Trophoblast cell (in vitro differentiated cells and primary cell): ENCODE results near the gene OR52K1.

Experiments
- DNase-seq, 2 donors: peaks; one replicate each; pipeline ENCODE4 v3.0.0-alpha.2; 2016
- H2AFZ ChIP-seq: 2 replicates; pipeline ENCODE4 v1.6.1; 2013; ENCODE audit warnings: low read length, moderate library complexity, mild to moderate bottlenecking; ENCODE audit not compliant: insufficient read depth, poor library complexity
- H2AK5ac ChIP-seq: 2 replicates; pipeline ENCODE4 v1.6.1; 2013; ENCODE audit warnings: mild to moderate bottlenecking, low read length
- H2BK120ac ChIP-seq: 2 replicates; pipeline ENCODE4 v1.6.1; 2013; ENCODE audit warnings: low read length, mild to moderate bottlenecking, moderate library complexity; ENCODE audit not compliant: insufficient read depth, poor library complexity
- H2BK12ac ChIP-seq: 2 replicates; pipeline ENCODE4 v1.6.1; 2013; ENCODE audit warnings: mild to moderate bottlenecking, low read length, moderate library complexity
- H2BK5ac ChIP-seq: 2 replicates; pipeline ENCODE4 v1.6.1; 2013; ENCODE audit warnings: low read length, low read depth, moderate library complexity, mild to moderate bottlenecking; ENCODE audit not compliant: poor library complexity
- H3K14ac ChIP-seq: 2 replicates; pipeline ENCODE4 v1.6.1; 2013; ENCODE audit warnings: mild to moderate bottlenecking, low read length
- H3K18ac ChIP-seq: 2 replicates; pipeline ENCODE4 v1.6.1; 2013; ENCODE audit warnings: mild to moderate bottlenecking, low read length
- H3K23ac ChIP-seq: 2 replicates; pipeline ENCODE4 v1.6.1; 2013; ENCODE audit warnings: low read length
- H3K27ac ChIP-seq: 2 replicates; pipeline ENCODE4 v1.5.1; 2013; ENCODE audit warnings: low read depth, mild to moderate bottlenecking, inconsistent platforms, low read length, moderate library complexity
- H3K27me3 ChIP-seq: 2 replicates; pipeline ENCODE4 v1.6.1; 2013; ENCODE audit warnings: inconsistent platforms, mild to moderate bottlenecking, low read length, moderate library complexity; ENCODE audit not compliant: insufficient read depth
- H3K36me3 ChIP-seq, 2 experiments: 1 replicate in 1 of 2; 2 replicates in 1 of 2; pipeline ENCODE4 v1.6.1; 2013; ENCODE audit warnings: low read length in 2 of 2, mild to moderate bottlenecking in 2 of 2, moderate library complexity in 1 of 2; ENCODE audit not compliant: insufficient read depth in 2 of 2, control insufficient read depth in 1 of 2
- H3K4ac ChIP-seq: 2 replicates; pipeline ENCODE4 v1.6.1; 2013; ENCODE audit warnings: low read depth, mild to moderate bottlenecking, low read length, moderate library complexity
- H3K4me1 ChIP-seq, 2 experiments: 1 replicate in 1 of 2; 2 replicates in 1 of 2; pipeline ENCODE4 v1.6.1; 2013; ENCODE audit warnings: low read length in 2 of 2, mild to moderate bottlenecking in 2 of 2, moderate library complexity in 1 of 2; ENCODE audit not compliant: insufficient read depth in 2 of 2, control insufficient read depth in 1 of 2
- H3K4me2 ChIP-seq: 2 replicates; pipeline ENCODE4 v1.6.1; 2013; ENCODE audit warnings: inconsistent platforms, mild to moderate bottlenecking, low read length, moderate library complexity
- H3K4me3 ChIP-seq: 2 replicates; pipeline ENCODE4 v1.5.1; 2013; ENCODE audit warnings: mild to moderate bottlenecking, low read depth, low read length, inconsistent platforms
- H3K79me1 ChIP-seq: one replicate; pipeline ENCODE4 v1.6.1; 2013; ENCODE audit warnings: low read length
- H3K79me2 ChIP-seq: 2 replicates; pipeline ENCODE4 v1.6.1; 2013; ENCODE audit warnings: low read length, mild to moderate bottlenecking; ENCODE audit not compliant: control insufficient read depth, insufficient read depth, poor library complexity
- H3K9ac ChIP-seq: 2 replicates; pipeline ENCODE4 v1.6.1; 2013; ENCODE audit warnings: mild to moderate bottlenecking, low read length
- H3K9me3 ChIP-seq: 2 replicates; pipeline ENCODE4 v1.6.1; 2013; ENCODE audit warnings: low read depth, mild to moderate bottlenecking, control low read depth, inconsistent platforms, low read length; ENCODE audit not compliant: insufficient read depth
- H4K12ac ChIP-seq: 2 replicates; pipeline ENCODE4 v1.6.1; 2013; ENCODE audit warnings: low read depth, mild to moderate bottlenecking, low read length, moderate library complexity
- H4K8ac ChIP-seq: 2 replicates; pipeline ENCODE4 v1.6.1; 2013; ENCODE audit warnings: low read depth, mild to moderate bottlenecking, low read length, moderate library complexity
- H4K91ac ChIP-seq: one replicate; pipeline ENCODE4 v1.6.1; 2013; ENCODE audit warnings: low read depth, mild to moderate bottlenecking, low read length, moderate library complexity
- WGBS: extraction: QIAGEN DNeasy Blood & Tissue Kit; methylation state at CpG from one replicate; pipeline ENCODE4 v1.1.7; 2013; ENCODE audit warnings: missing lambda C conversion rate; ENCODE audit not compliant: insufficient read length, insufficient coverage; ENCODE audit errors: extremely low coverage; 5-methylcytosine and 5-hydroxymethylcytosine counted together

Gene OR52K1

GRCh38 chr11:4465407-4465806 is 17.0 kb upstream of the OR52K1 start:
- H2BK5ac ChIP-seq = no peak overlapping the region
- no peak overlapping the region for H2BK12ac ChIP-seq
- H3K4ac ChIP-seq = no peak overlapping the region
- no peak overlapping the region for H3K18ac ChIP-seq
- H3K9ac ChIP-seq = no peak overlapping the region
- H3K4me1 ChIP-seq = no peaks in the 10 kb centered on the region
- no peak overlapping the region for H3K27ac ChIP-seq
- H4K8ac ChIP-seq = no peak overlapping the region
- H3K79me2 ChIP-seq = no peaks in the 10 kb centered on the region
- no peak overlapping the region for H3K23ac ChIP-seq
- no CpG with 5 or more reads among the region's 1 CpG for WGBS
- H3K36me3 ChIP-seq = no peaks in the 10 kb centered on the region
- H3K79me1 ChIP-seq = no peaks in the 10 kb centered on the region
- no peak overlapping the region for H4K91ac ChIP-seq
- H2AK5ac ChIP-seq = no peak overlapping the region
- no peak overlapping the region for H2BK120ac ChIP-seq
- no peaks in the 10 kb centered on the region for H3K27me3 ChIP-seq
- no peak overlapping the region for H3K4me3 ChIP-seq
- no peak overlapping the region for H3K14ac ChIP-seq
- DNase-seq = no peak
- H4K12ac ChIP-seq = no peak overlapping the region
- H3K9me3 ChIP-seq = peaks cover 10% of the 10 kb centered on the region
- H3K4me2 ChIP-seq = no peak overlapping the region
- H2AFZ ChIP-seq = no peak overlapping the region

DNA sequence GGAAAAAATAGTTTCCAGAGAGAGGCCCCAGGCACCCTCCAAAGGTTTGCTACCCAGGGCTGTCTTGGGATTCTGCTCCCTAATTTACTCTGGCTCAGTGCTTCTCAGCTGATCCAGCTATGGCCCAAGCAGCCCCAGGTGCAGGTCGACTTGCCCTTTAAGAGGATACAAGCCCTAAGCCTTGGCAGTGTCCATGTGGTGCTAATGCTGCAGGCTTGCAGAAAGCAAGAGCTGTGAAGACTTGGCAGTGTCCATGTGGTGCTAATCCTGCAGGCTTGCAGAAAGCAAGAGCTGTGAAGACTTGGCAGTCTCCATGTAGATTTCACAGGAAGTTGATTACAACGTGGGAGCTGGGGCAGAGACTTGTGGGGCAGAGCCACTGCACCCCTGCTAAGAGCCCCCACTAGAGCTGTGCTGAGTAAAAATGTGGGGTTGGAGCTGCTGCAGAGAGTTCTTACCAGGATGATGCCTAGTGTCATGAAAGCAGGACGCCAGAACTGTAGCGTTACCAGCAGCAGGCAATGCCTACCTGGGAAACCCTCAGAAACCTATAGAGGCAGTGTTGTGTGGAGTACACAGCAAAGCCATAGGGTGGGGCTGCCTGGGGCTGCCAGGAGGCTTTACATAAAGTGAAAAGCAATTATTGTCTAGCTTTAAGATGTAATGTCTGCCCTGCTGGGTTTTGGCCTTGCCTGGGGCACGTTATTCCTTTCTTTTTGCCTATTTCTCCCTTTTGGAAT is 16.1 kb upstream of the OR52K1 start:
- no peaks in the 10 kb centered on the region for H3K79me2 ChIP-seq
- no peak overlapping the region for H3K4me2 ChIP-seq
- no peak overlapping the region for H2AK5ac ChIP-seq
- no CpG with 5 or more reads among the region's 5 CpGs for WGBS
- H2BK5ac ChIP-seq = no peak overlapping the region
- no peak overlapping the region for H2BK120ac ChIP-seq
- H3K14ac ChIP-seq = no peak overlapping the region
- H2BK12ac ChIP-seq = no peak overlapping the region
- no peak overlapping the region for H3K27ac ChIP-seq
- no peaks in the 10 kb centered on the region for H3K27me3 ChIP-seq
- no peak overlapping the region for H3K23ac ChIP-seq
- no peaks in the 10 kb centered on the region for H3K79me1 ChIP-seq
- no peaks in the 10 kb centered on the region for H3K4me1 ChIP-seq
- no peak overlapping the region for H3K9ac ChIP-seq
- no peak overlapping the region for H4K91ac ChIP-seq
- H4K12ac ChIP-seq = no peak overlapping the region
- H3K4ac ChIP-seq = no peak overlapping the region
- no peak for DNase-seq
- no peak overlapping the region for H3K4me3 ChIP-seq
- H3K36me3 ChIP-seq = no peaks in the 10 kb centered on the region
- no peak overlapping the region for H4K8ac ChIP-seq
- H3K18ac ChIP-seq = no peak overlapping the region
- H2AFZ ChIP-seq = no peak overlapping the region
- peaks cover 10% of the 10 kb centered on the region for H3K9me3 ChIP-seq

DNA sequence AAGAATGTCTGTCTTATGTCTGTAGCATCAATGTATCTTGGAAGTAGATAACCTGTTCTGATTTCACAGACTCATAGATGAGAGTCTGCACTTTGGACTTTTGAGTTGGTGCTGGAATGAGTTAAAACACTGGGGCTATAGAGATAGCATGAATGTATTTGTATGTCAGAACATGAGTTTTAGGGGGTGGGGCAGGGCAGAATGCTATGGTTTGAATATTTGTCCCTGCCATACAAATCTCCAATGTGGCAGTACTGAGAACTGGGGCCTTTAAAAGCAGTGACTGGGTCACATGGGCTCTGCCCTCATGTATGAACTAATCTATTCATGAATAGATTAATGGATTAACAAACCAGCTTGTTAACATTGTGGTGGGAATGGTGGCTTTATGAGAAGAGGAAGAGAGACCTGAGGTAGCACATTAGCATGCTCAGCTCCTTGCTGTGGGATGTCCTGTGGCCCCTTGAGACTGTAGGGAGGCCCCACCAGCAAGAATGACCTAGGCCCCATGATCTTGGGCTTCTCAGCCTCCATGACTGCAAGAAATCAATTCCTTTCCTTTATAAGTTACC is 15.5 kb upstream of the OR52K1 start:
- H4K12ac ChIP-seq = no peak overlapping the region
- H2BK12ac ChIP-seq = no peak overlapping the region
- no peak overlapping the region for H2BK120ac ChIP-seq
- H3K14ac ChIP-seq = no peak overlapping the region
- no peak overlapping the region for H3K18ac ChIP-seq
- H3K36me3 ChIP-seq = no peaks in the 10 kb centered on the region
- H4K91ac ChIP-seq = no peak overlapping the region
- no peak overlapping the region for H2AK5ac ChIP-seq
- no peak overlapping the region for H3K9ac ChIP-seq
- no peak overlapping the region for H3K4me2 ChIP-seq
- no peaks in the 10 kb centered on the region for H3K79me2 ChIP-seq
- no peak overlapping the region for H3K27ac ChIP-seq
- no peak overlapping the region for H3K23ac ChIP-seq
- no peaks in the 10 kb centered on the region for H3K4me1 ChIP-seq
- no peaks in the 10 kb centered on the region for H3K79me1 ChIP-seq
- H3K4ac ChIP-seq = no peak overlapping the region
- no peaks in the 10 kb centered on the region for H3K27me3 ChIP-seq
- no peak overlapping the region for H2BK5ac ChIP-seq
- no peak overlapping the region for H3K4me3 ChIP-seq
- H4K8ac ChIP-seq = no peak overlapping the region
- H3K9me3 ChIP-seq = peaks cover 10% of the 10 kb centered on the region
- no peak overlapping the region for H2AFZ ChIP-seq
- DNase-seq = no peak

- no peaks in the 10 kb centered on the region for H3K4me1 ChIP-seq
- no peak overlapping the region for H3K27ac ChIP-seq
- no peaks in the 10 kb centered on the region for H3K36me3 ChIP-seq
- H3K4me3 ChIP-seq = no peak overlapping the region
- peak overlapping the region; percentile 27 for H3K23ac ChIP-seq
- H3K9ac ChIP-seq = no peak overlapping the region
- H2BK120ac ChIP-seq = no peak overlapping the region
- H3K18ac ChIP-seq = no peak overlapping the region
- no CpG with 5 or more reads among the region's 3 CpGs for WGBS
- H3K4me2 ChIP-seq = no peak overlapping the region
- no peaks in the 10 kb centered on the region for H3K79me1 ChIP-seq
- no peak overlapping the region for H2BK5ac ChIP-seq
- H2AFZ ChIP-seq = no peak overlapping the region
- DNase-seq = no peak
- no peak overlapping the region for H3K14ac ChIP-seq
- no peak overlapping the region for H3K4ac ChIP-seq
- H3K9me3 ChIP-seq = peaks cover 7% of the 10 kb centered on the region
- no peaks in the 10 kb centered on the region for H3K27me3 ChIP-seq
- no peak overlapping the region for H4K8ac ChIP-seq
- H4K91ac ChIP-seq = no peak overlapping the region
- H2AK5ac ChIP-seq = no peak overlapping the region
- no peaks in the 10 kb centered on the region for H3K79me2 ChIP-seq
- no peak overlapping the region for H4K12ac ChIP-seq
- no peak overlapping the region for H2BK12ac ChIP-seq
These were observed 14.4 kb upstream of the OR52K1 start for GRCh38 chr11:4467811-4468606.
